HEK293 (cell line): ENCODE data around the gene ZNF562.
"Not testable (repeated sequence)": the region's sequence is repeated elsewhere in the genome, so short reads cannot be mapped to it uniquely, and the experiment has no call there.

Experiments used
- CTCF ChIA-PET: fragments of 350-600 bp; formaldehyde crosslinking; extraction: SDS; loops from one replicate; lab custom pipeline; 2021; ENCODE audit warnings: antibody characterized with exemption; lab: Yijun Ruan, JAX
- POLR2A ChIA-PET: fragments of 300-600 bp; formaldehyde crosslinking; extraction: SDS; loops from one replicate; lab custom pipeline; 2020; ENCODE audit warnings: antibody characterized with exemption, inconsistent platforms; lab: Yijun Ruan, JAX
- H3K27ac ChIP-seq: fragments of 200-500 bp; sonication (Bioruptor generic); 2 replicates; pipeline ENCODE4 v1.5.1; 2014; ENCODE audit warnings: low read depth, low read length, control low read depth, inconsistent platforms; ENCODE audit errors: extremely low read depth
- H3K36me3 ChIP-seq, 2 experiments: fragments of 200-500 bp in 1 of 2; sonication (Bioruptor generic) in 1 of 2; 1 replicate in 1 of 2; 2 replicates in 1 of 2; pipeline ENCODE4 v1.5.1; 2014 to 2017; ENCODE audit warnings: inconsistent platforms in 2 of 2, low read length in 2 of 2; ENCODE audit not compliant: control insufficient read depth in 2 of 2, insufficient read depth in 1 of 2
- H3K4me1 ChIP-seq: fragments of 200-500 bp; sonication (Bioruptor generic); 2 replicates; pipeline ENCODE4 v1.5.1; 2014; ENCODE audit warnings: mild to moderate bottlenecking, low read length, inconsistent platforms; ENCODE audit not compliant: control insufficient read depth, insufficient read depth
- H3K4me3 ChIP-seq: 2 replicates; pipeline ENCODE4 v1.5.1; 2011; ENCODE audit warnings: low read depth, mild to moderate bottlenecking, control low read depth, low read length, moderate library complexity
- H3K9me3 ChIP-seq: fragments of 200-500 bp; sonication (Bioruptor generic); 2 replicates; pipeline ENCODE4 v1.5.1; 2014; ENCODE audit warnings: low read depth, low read length, inconsistent platforms; ENCODE audit not compliant: control insufficient read depth, insufficient read depth
- OVOL3 ChIP-seq: fragments of 450-650 bp; formaldehyde crosslinking; IDR thresholded peaks from 2 replicates; pipeline ENCODE4 v1.5.1; 2016; ENCODE audit warnings: missing biosample characterization, missing genetic modification characterization
- PRDM1 ChIP-seq: fragments of 450-650 bp; formaldehyde crosslinking; IDR thresholded peaks from 2 replicates; pipeline ENCODE4; 2016; ENCODE audit warnings: missing biosample characterization, missing genetic modification characterization
- SETDB1 ChIP-seq: IDR thresholded peaks from one replicate; pipeline ENCODE4 v1.6.1; 2017; ENCODE audit warnings: mild to moderate bottlenecking, low read length, moderate library complexity, mixed read lengths; ENCODE audit not compliant: insufficient read length
- ZBTB20 ChIP-seq: fragments of 450-650 bp; formaldehyde crosslinking; IDR thresholded peaks from 2 replicates; pipeline ENCODE4 v1.5.1; 2016; ENCODE audit warnings: missing biosample characterization, missing genetic modification characterization
- ZNF10 ChIP-seq: fragments of 450-650 bp; formaldehyde crosslinking; IDR thresholded peaks from 2 replicates; pipeline ENCODE4 v1.5.1; 2017; ENCODE audit warnings: missing biosample characterization, missing genetic modification characterization
- ZNF114 ChIP-seq: fragments of 450-650 bp; formaldehyde crosslinking; IDR thresholded peaks from 2 replicates; pipeline ENCODE4 v1.5.0; 2017; ENCODE audit warnings: missing biosample characterization, missing genetic modification characterization
- ZNF132 ChIP-seq: fragments of 450-650 bp; formaldehyde crosslinking; IDR thresholded peaks from 2 replicates; pipeline ENCODE4 v1.5.1; 2017; ENCODE audit warnings: missing biosample characterization, missing genetic modification characterization, borderline replicate concordance
- ZNF138 ChIP-seq: fragments of 450-650 bp; formaldehyde crosslinking; IDR thresholded peaks from 2 replicates; pipeline ENCODE4 v1.5.1; 2016; ENCODE audit warnings: missing biosample characterization, missing genetic modification characterization, borderline replicate concordance
- ZNF18 ChIP-seq: fragments of 450-650 bp; formaldehyde crosslinking; IDR thresholded peaks from 2 replicates; pipeline ENCODE4 v1.5.1; 2016; ENCODE audit warnings: missing biosample characterization, missing genetic modification characterization
- ZNF274 ChIP-seq, 2 experiments: fragments of 200-500 bp in 1 of 2; fragments of 450-650 bp in 1 of 2; sonication (Bioruptor generic) in 1 of 2; formaldehyde crosslinking in 1 of 2; IDR thresholded peaks; 2 replicates each; pipeline versions ENCODE4 v1.5.1 to v1.6.1; 2014 to 2016; ENCODE audit warnings: borderline replicate concordance in 1 of 2, inconsistent platforms in 1 of 2, low read length in 1 of 2, missing biosample characterization in 1 of 2, missing genetic modification characterization in 1 of 2
- ZNF416 ChIP-seq: fragments of 450-650 bp; formaldehyde crosslinking; IDR thresholded peaks from 2 replicates; pipeline ENCODE4 v1.5.1; 2016; ENCODE audit warnings: missing biosample characterization, missing genetic modification characterization
- ZNF501 ChIP-seq: fragments of 450-650 bp; formaldehyde crosslinking; IDR thresholded peaks from 2 replicates; pipeline ENCODE4 v1.5.1; 2016; ENCODE audit warnings: missing biosample characterization, missing genetic modification characterization
- ZNF510 ChIP-seq: fragments of 450-650 bp; formaldehyde crosslinking; IDR thresholded peaks from 2 replicates; pipeline ENCODE4 v1.5.1; 2018; ENCODE audit warnings: mild to moderate bottlenecking, missing genetic modification characterization, missing biosample characterization; ENCODE audit not compliant: insufficient replicate concordance
- ZNF549 ChIP-seq: fragments of 450-650 bp; IDR thresholded peaks from 2 replicates; pipeline ENCODE4 v1.5.1; 2018; ENCODE audit warnings: missing biosample characterization, missing genetic modification characterization, mild to moderate bottlenecking, inconsistent platforms, moderate library complexity
- ZNF560 ChIP-seq: fragments of 450-650 bp; formaldehyde crosslinking; IDR thresholded peaks from 2 replicates; pipeline ENCODE4 v1.5.1; 2017; ENCODE audit warnings: missing biosample characterization, missing genetic modification characterization, borderline replicate concordance
- ZNF561 ChIP-seq: fragments of 450-650 bp; IDR thresholded peaks from 2 replicates; pipeline ENCODE4 v1.5.1; 2018; ENCODE audit warnings: missing biosample characterization, missing genetic modification characterization, borderline replicate concordance
- ZNF768 ChIP-seq: fragments of 450-650 bp; formaldehyde crosslinking; IDR thresholded peaks from 2 replicates; pipeline ENCODE4 v1.5.1; 2018; ENCODE audit warnings: missing biosample characterization, mild to moderate bottlenecking, missing genetic modification characterization
- ZNF777 ChIP-seq: fragments of 450-650 bp; formaldehyde crosslinking; IDR thresholded peaks from 2 replicates; pipeline ENCODE4 v1.5.1; 2017; ENCODE audit warnings: missing biosample characterization, missing genetic modification characterization, borderline replicate concordance
- ZSCAN18 ChIP-seq: fragments of 450-650 bp; formaldehyde crosslinking; IDR thresholded peaks from 2 replicates; pipeline ENCODE4 v1.5.1; 2016; ENCODE audit warnings: missing biosample characterization, missing genetic modification characterization
- ZSCAN4 ChIP-seq: fragments of 450-650 bp; formaldehyde crosslinking; IDR thresholded peaks from 2 replicates; pipeline ENCODE4 v1.5.1; 2017; ENCODE audit warnings: missing biosample characterization, missing genetic modification characterization

Gene ZNF562

GRCh38 chr19:9653066-9653555 lies 21.8 kb downstream of the ZNF562 start:
- H3K27ac ChIP-seq; H3K4me1 ChIP-seq; POLR2A ChIA-PET; CTCF ChIA-PET; H3K9me3 ChIP-seq; H3K4me3 ChIP-seq; TF ChIP-seq ZNF274 (IDR thresholded peaks at IDR 0.05; ENCODE audit: low read length): not testable (repeated sequence)
- TF ChIP-seq SETDB1 (peak; percentile 91), ZNF274 (tag by site-specific recombination; IDR thresholded peaks at IDR 0.05; ENCODE audit: borderline replicate concordance) (peak; percentile 29; the same call in 1 of the 2 replicates)
- H3K36me3 ChIP-seq = peaks cover 61 to 87% of the 10 kb centered on the region in 2 experiments

- CTCF ChIA-PET, H3K27ac ChIP-seq, H3K4me3 ChIP-seq, H3K9me3 ChIP-seq, H3K4me1 ChIP-seq: not testable (repeated sequence)
- POLR2A ChIA-PET = interaction anchor here (0.6 kb wide), 1 partner anchor 10 kb away, joined by 5 read pairs; no protein-coding TSS in a partner anchor
- H3K36me3 ChIP-seq = peaks cover 59 to 79% of the 10 kb centered on the region in 2 experiments
These were observed 23.4 kb downstream of the ZNF562 start for GRCh38 chr19:9651464-9651863.

- TF ChIP-seq ZNF138 (tag by site-specific recombination) = no peak
- TF ChIP-seq ZNF18 = no peak
- TF ChIP-seq ZNF549 = no peak
- no peak for TF ChIP-seq ZBTB20 (tag by site-specific recombination)
- no peak for TF ChIP-seq ZNF561 (tag by site-specific recombination)
- TF ChIP-seq ZNF416 = no peak
- TF ChIP-seq ZNF560 (tag by site-specific recombination) = no peak
- no peak for TF ChIP-seq ZNF114 (tag by site-specific recombination)
- no peak for TF ChIP-seq ZNF132 (tag by site-specific recombination)
- H3K9me3 ChIP-seq = peaks cover 3% of the 10 kb centered on the region
These were observed 24.6 kb downstream of the ZNF562 start for GRCh38 chr19:9650345-9650744.

GRCh38 chr19:9645472-9645871 lies 29.4 kb downstream of the ZNF562 start:
- H3K36me3 ChIP-seq = peaks cover 24 to 48% of the 10 kb centered on the region in 2 experiments
- no peak for TF ChIP-seq ZNF10 (tag by site-specific recombination)
- no peak for TF ChIP-seq PRDM1 (tag by site-specific recombination)
- TF ChIP-seq ZNF768 (tag by site-specific recombination) = no peak
- no peak for TF ChIP-seq ZNF777 (tag by site-specific recombination)
- no peak for TF ChIP-seq ZNF501
- TF ChIP-seq ZNF510 = no peak
- no peak for TF ChIP-seq OVOL3
- no peak for TF ChIP-seq ZSCAN4 (tag by site-specific recombination)
- TF ChIP-seq ZSCAN18 (tag by site-specific recombination) = no peak
- no peaks in the 10 kb centered on the region for H3K4me1 ChIP-seq
- ChIA-PET CTCF (interaction anchor here (0.6 to 0.7 kb wide), 2 partner anchors 19 to 50 kb away, joined by 3 read pairs; no protein-coding TSS in a partner anchor), POLR2A (interaction anchor here (0.7 kb wide), 1 partner anchor 1041 kb away, joined by 3 read pairs; no protein-coding TSS in a partner anchor)
- H3K27ac ChIP-seq = no peak overlapping the region
- no peaks in the 10 kb centered on the region; the same call in 1 of the 2 replicates for H3K9me3 ChIP-seq
- no peak overlapping the region for H3K4me3 ChIP-seq

More at GRCh38 chr19:9650345-9650744, 24.6 kb downstream of the ZNF562 start:
- Histone ChIP-seq H3K4me1 (no peaks in the 10 kb centered on the region), H3K36me3 (peaks cover 48 to 71% of the 10 kb centered on the region in 2 experiments), H3K27ac (no peak overlapping the region), H3K4me3 (no peak overlapping the region)
- CTCF ChIA-PET = interaction anchor here (0.7 kb wide), 1 partner anchor 140 kb away, joined by 3 read pairs; no protein-coding TSS in a partner anchor
- POLR2A ChIA-PET = no interaction called here
